OCI-LY3 (cell line): Measurements from ENCODE around the gene NDUFAF5.

ENCODE experiments used
- H2AFZ ChIP-seq: fragments of 200-600, 300-600 bp; shearing (Covaris generic); 2 replicates; pipeline ENCODE4 v1.6.0; 2014; ENCODE audit warnings: antibody characterized with exemption, low read depth, low read length
- H3K27ac ChIP-seq: fragments of 200-600, 300-600 bp; sonication (generic); 2 replicates; pipeline ENCODE4 v1.5.1; 2014; ENCODE audit warnings: mild to moderate bottlenecking, low read length, moderate library complexity, mixed read lengths
- H3K27me3 ChIP-seq: fragments of 200-600, 300-600 bp; sonication (generic); 2 replicates; pipeline ENCODE4 v1.6.1; 2014; ENCODE audit warnings: low read depth, low read length, mixed read lengths
- H3K36me3 ChIP-seq: fragments of 200-600, 300-600 bp; sonication (generic); replicated peaks from 2 replicates; pipeline ENCODE3; 2014; ENCODE audit warnings: low read depth, low read length, mixed read lengths
- H3K4me1 ChIP-seq: fragments of 300-600, 200-600 bp; sonication (generic); 2 replicates; pipeline ENCODE4 v1.6.1; 2014; ENCODE audit warnings: low read length, mixed read lengths
- H3K4me2 ChIP-seq: fragments of 200-600, 300-600 bp; sonication (generic); 2 replicates; pipeline ENCODE4 v1.6.1; 2014; ENCODE audit warnings: low read length, mixed read lengths
- H3K4me3 ChIP-seq: fragments of 300-600, 200-600 bp; sonication (generic); 2 replicates; pipeline ENCODE4 v1.5.1; 2014; ENCODE audit warnings: antibody characterized with exemption, mild to moderate bottlenecking, low read length, moderate library complexity
- H3K79me2 ChIP-seq: fragments of 300-600, 200-600 bp; shearing (Covaris generic); 2 replicates; pipeline ENCODE4 v1.6.1; 2014; ENCODE audit warnings: mild to moderate bottlenecking, low read length, mixed read lengths
- H3K9ac ChIP-seq: fragments of 300-600, 200-600 bp; shearing (Covaris generic); 2 replicates; pipeline ENCODE4 v1.6.0; 2014; ENCODE audit warnings: mild to moderate bottlenecking, low read length, moderate library complexity
- H3K9me3 ChIP-seq: fragments of 200-600, 300-600 bp; shearing (Covaris generic); 2 replicates; pipeline ENCODE4 v1.6.1; 2014; ENCODE audit warnings: low read length, mixed read lengths; ENCODE audit not compliant: insufficient read depth
- H4K20me1 ChIP-seq: fragments of 200-600, 300-600 bp; sonication (generic); 2 replicates; pipeline ENCODE4 v1.6.1; 2016; ENCODE audit warnings: low read length, mixed read lengths; ENCODE audit not compliant: insufficient read depth
- CTCF ChIP-seq: fragments of 200-600, 300-600 bp; sonication (generic); IDR thresholded peaks from 2 replicates; pipeline ENCODE4 v1.5.1; 2014; ENCODE audit warnings: antibody characterized with exemption, low read length, low read depth
- EZH2phosphoT487 ChIP-seq: fragments of 200-600 bp; shearing (Covaris generic); IDR thresholded peaks from 2 replicates; pipeline ENCODE4 v1.6.1; 2018; ENCODE audit warnings: antibody characterized with exemption, mixed run types, low read depth

The NDUFAF5 gene

GRCh38 chr20:13786143-13786828 is 1.5 kb downstream of the NDUFAF5 start:
- Histone ChIP-seq H3K4me2 (peak overlapping the region; percentile 81), H3K27ac (no peak overlapping the region), H3K27me3 (no peaks in the 10 kb centered on the region), H3K4me1 (peaks cover 18% of the 10 kb centered on the region), H2AFZ (no peak overlapping the region), H3K9ac (peak overlapping the region; percentile 84), H3K4me3 (peak overlapping the region; percentile 84), H3K79me2 (peaks cover 64% of the 10 kb centered on the region), H3K9me3 (no peaks in the 10 kb centered on the region), H4K20me1 (no peaks in the 10 kb centered on the region), H3K36me3 (peaks cover 32% of the 10 kb centered on the region)
- no peak for TF ChIP-seq CTCF
- no peak for TF ChIP-seq EZH2phosphoT487

- Histone ChIP-seq H3K4me3 (no peak overlapping the region), H3K27me3 (no peaks in the 10 kb centered on the region), H3K9ac (no peak overlapping the region), H3K27ac (no peak overlapping the region), H3K36me3 (peaks cover 31% of the 10 kb centered on the region), H4K20me1 (0 out of 2 replicates have a peak, but pooled peaks cover 4% of the 10 kb centered on the region), H2AFZ (no peak overlapping the region), H3K4me2 (no peak overlapping the region), H3K4me1 (peaks cover 17% of the 10 kb centered on the region), H3K9me3 (no peaks in the 10 kb centered on the region), H3K79me2 (peaks cover 53% of the 10 kb centered on the region)
- peak; percentile 73 for TF ChIP-seq CTCF
- no peak for TF ChIP-seq EZH2phosphoT487
Measured at GRCh38 chr20:13788167-13788834, 3.5 kb downstream of the NDUFAF5 start.

- no peaks in the 10 kb centered on the region for H3K27me3 ChIP-seq
- H2AFZ ChIP-seq, result no peak overlapping the region
- H3K4me3 ChIP-seq, result no peak overlapping the region
- no peaks in the 10 kb centered on the region for H3K9me3 ChIP-seq
- H4K20me1 ChIP-seq, result 0 out of 2 replicates have a peak, but pooled peaks cover 4% of the 10 kb centered on the region
- TF ChIP-seq EZH2phosphoT487 (no peak), CTCF (no peak)
- H3K36me3 ChIP-seq, result peaks cover 48% of the 10 kb centered on the region
- no peak overlapping the region for H3K9ac ChIP-seq
- peaks cover 12% of the 10 kb centered on the region for H3K4me1 ChIP-seq
- no peak overlapping the region for H3K27ac ChIP-seq
- H3K79me2 ChIP-seq, result peaks cover 29% of the 10 kb centered on the region
- H3K4me2 ChIP-seq, result no peak overlapping the region
Measured at GRCh38 chr20:13790708-13791107, 5.9 kb downstream of the NDUFAF5 start.

GRCh38 chr20:13791540-13792459 is 7.0 kb downstream of the NDUFAF5 start:
- Histone ChIP-seq H3K4me2 (no peak overlapping the region), H3K79me2 (peaks cover 18% of the 10 kb centered on the region), H2AFZ (no peak overlapping the region), H3K4me1 (peaks cover 1% of the 10 kb centered on the region), H3K4me3 (no peak overlapping the region), H3K9ac (no peak overlapping the region), H3K27ac (no peak overlapping the region), H3K36me3 (peaks cover 56% of the 10 kb centered on the region), H3K27me3 (no peaks in the 10 kb centered on the region), H4K20me1 (0 out of 2 replicates have a peak, but pooled peaks cover 4% of the 10 kb centered on the region), H3K9me3 (no peaks in the 10 kb centered on the region)
- TF ChIP-seq CTCF (no peak), EZH2phosphoT487 (no peak)
